Caco-2 (cell line): ENCODE measurements around the gene CYTL1. TPM values are rescaled to one million over a fixed set of nuclear protein-coding genes. Genes with fewer than 3 reads are reported as not detected.

Source experiments
- BruUV-seq: library from RNA; stranded (reverse); fragments of 400-500 nt; replicated peaks from 2 replicates; lab custom pipeline; 2021; lab: Mats Ljungman, UMichigan
- CTCF ChIA-PET: fragments of 300-600 bp; sonication (Branson Sonifier 250); formaldehyde crosslinking; loops from one replicate; lab custom pipeline; 2022; ENCODE audit warnings: antibody characterized with exemption; lab: Charles Lee
- POLR2A ChIA-PET: fragments of 300-600 bp; sonication (Branson Sonifier 250); formaldehyde crosslinking; loops from one replicate; lab custom pipeline; 2022; ENCODE audit warnings: antibody characterized with exemption; lab: Charles Lee
- DNase-seq, 2 experiments: peaks; one replicate each; pipeline versions ENCODE4 v3.0.0 to v3.0.0-alpha.2; 2020 to 2022
- H3K27me3 ChIP-seq: replicated peaks from 2 replicates; pipeline ENCODE4 v1.6.0; 2011; ENCODE audit warnings: low read length; ENCODE audit not compliant: control insufficient read depth, insufficient read depth
- H3K36me3 ChIP-seq: 2 replicates; pipeline ENCODE4 v1.5.1; 2011; ENCODE audit warnings: low read length; ENCODE audit not compliant: control insufficient read depth, insufficient read depth
- H3K4me1 ChIP-seq: fragments of 250-450 bp; sonication (Bioruptor Pico); 2 replicates; pipeline ENCODE4 v1.5.1; 2020; ENCODE audit warnings: mild to moderate bottlenecking
- H3K4me3 ChIP-seq: 2 replicates; pipeline ENCODE4 v1.5.1; 2011; ENCODE audit warnings: low read depth, mild to moderate bottlenecking, control low read depth, low read length
- H3K9me3 ChIP-seq: fragments of 250-450 bp; sonication (Bioruptor Pico); 2 replicates; pipeline ENCODE4 v1.5.1; 2020; ENCODE audit warnings: mild to moderate bottlenecking, moderate library complexity
- H3K27ac Mint-ChIP-seq: one replicate; pipeline ENCODE4 v1.8.0; 2022; ENCODE audit warnings: mixed read lengths; ENCODE audit not compliant: unreplicated experiment
- H3K27me3 Mint-ChIP-seq: one replicate; pipeline ENCODE4 v1.8.0; 2022; ENCODE audit warnings: mixed read lengths; ENCODE audit not compliant: insufficient read depth, unreplicated experiment
- H3K36me3 Mint-ChIP-seq: one replicate; pipeline ENCODE4 v1.8.0; 2022; ENCODE audit warnings: mild to moderate bottlenecking, mixed read lengths; ENCODE audit not compliant: insufficient read depth, unreplicated experiment
- H3K4me1 Mint-ChIP-seq: one replicate; pipeline ENCODE4 v1.8.0; 2022; ENCODE audit warnings: low read depth, mixed read lengths; ENCODE audit not compliant: unreplicated experiment
- H3K4me3 Mint-ChIP-seq: one replicate; pipeline ENCODE4 v1.8.0; 2022; ENCODE audit warnings: mild to moderate bottlenecking, moderate library complexity, mixed read lengths; ENCODE audit not compliant: unreplicated experiment
- H3K9me3 Mint-ChIP-seq: one replicate; pipeline ENCODE4 v1.8.0; 2022; ENCODE audit warnings: mixed read lengths; ENCODE audit not compliant: unreplicated experiment
- intact Hi-C: fragments of 100-400 bp; cut with micrococcal nuclease; formaldehyde crosslinking; loops from one replicate; pipeline ENCODE4 v1.10.0; 2022; ENCODE audit not compliant: unreplicated experiment
- total RNA-seq: library from RNA; stranded (reverse); gene quantifications from 2 replicates; pipeline ENCODE4 v1.2.3, GENCODE V29; 2022
- TF ChIP-seq, protein P1 (sequence below), 2 experiments: fragments of 200-600 bp in 1 of 2; IDR thresholded peaks; 1 replicate in 1 of 2; 2 replicates in 1 of 2; pipeline versions ENCODE4 v1.5.1 to v1.8.0; 2011 to 2022; ENCODE audit warnings: antibody characterized with exemption in 1 of 2, control low read depth in 1 of 2, inconsistent platforms in 1 of 2, low read depth in 1 of 2, low read length in 1 of 2, mild to moderate bottlenecking in 1 of 2, moderate library complexity in 1 of 2; ENCODE audit not compliant: insufficient read depth in 1 of 2, severe bottlenecking in 1 of 2, unreplicated experiment in 1 of 2

Gene CYTL1
- total RNA-seq, 1 experiment from 2014 or later = not detected

DNA sequence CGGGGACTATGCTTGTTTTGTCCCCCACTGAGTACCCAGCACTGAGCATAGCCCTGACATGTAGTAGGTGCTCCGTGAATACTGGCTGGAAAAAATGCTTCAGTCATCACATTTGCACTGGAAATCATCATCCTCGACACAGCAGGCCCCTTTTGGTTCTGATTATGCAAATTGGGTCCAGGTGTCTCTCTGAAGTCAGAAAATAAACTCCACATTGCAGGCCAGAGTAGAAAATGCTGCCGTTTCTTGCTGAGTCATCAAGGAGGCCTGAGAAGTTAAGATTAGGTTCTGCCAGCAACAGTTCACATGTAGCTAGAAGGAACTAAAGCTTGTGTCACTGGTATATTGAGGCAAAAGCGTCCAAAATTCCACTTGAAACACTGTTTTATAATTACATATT lies 17.0 kb upstream of the CYTL1 start:
- H3K4me1 ChIP-seq = 0 out of 2 replicates have a peak, but pooled peaks cover 9% of the 10 kb centered on the region
- H3K36me3 Mint-ChIP-seq = no peaks in the 10 kb centered on the region
- no peak for DNase-seq
- H3K4me3 Mint-ChIP-seq = no peak overlapping the region
- H3K27ac Mint-ChIP-seq = no peak overlapping the region
- no peaks in the 10 kb centered on the region for H3K36me3 ChIP-seq
- POLR2A ChIA-PET = no interaction called here
- H3K9me3 ChIP-seq = no peaks in the 10 kb centered on the region
- no peak overlapping the region for H3K4me3 ChIP-seq
- intact Hi-C loops = no loop called here
- peaks cover 6% of the 10 kb centered on the region for H3K4me1 Mint-ChIP-seq
- H3K27me3 ChIP-seq = no peaks in the 10 kb centered on the region
- no peaks in the 10 kb centered on the region for H3K9me3 Mint-ChIP-seq
- CTCF ChIA-PET = no interaction called here
- TF ChIP-seq, protein P1, sequence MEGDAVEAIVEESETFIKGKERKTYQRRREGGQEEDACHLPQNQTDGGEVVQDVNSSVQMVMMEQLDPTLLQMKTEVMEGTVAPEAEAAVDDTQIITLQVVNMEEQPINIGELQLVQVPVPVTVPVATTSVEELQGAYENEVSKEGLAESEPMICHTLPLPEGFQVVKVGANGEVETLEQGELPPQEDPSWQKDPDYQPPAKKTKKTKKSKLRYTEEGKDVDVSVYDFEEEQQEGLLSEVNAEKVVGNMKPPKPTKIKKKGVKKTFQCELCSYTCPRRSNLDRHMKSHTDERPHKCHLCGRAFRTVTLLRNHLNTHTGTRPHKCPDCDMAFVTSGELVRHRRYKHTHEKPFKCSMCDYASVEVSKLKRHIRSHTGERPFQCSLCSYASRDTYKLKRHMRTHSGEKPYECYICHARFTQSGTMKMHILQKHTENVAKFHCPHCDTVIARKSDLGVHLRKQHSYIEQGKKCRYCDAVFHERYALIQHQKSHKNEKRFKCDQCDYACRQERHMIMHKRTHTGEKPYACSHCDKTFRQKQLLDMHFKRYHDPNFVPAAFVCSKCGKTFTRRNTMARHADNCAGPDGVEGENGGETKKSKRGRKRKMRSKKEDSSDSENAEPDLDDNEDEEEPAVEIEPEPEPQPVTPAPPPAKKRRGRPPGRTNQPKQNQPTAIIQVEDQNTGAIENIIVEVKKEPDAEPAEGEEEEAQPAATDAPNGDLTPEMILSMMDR (IDR thresholded peaks at IDR 0.05; ENCODE audit: insufficient read depth in 1 of 2, low read depth in 1 of 2, low read length in 1 of 2, severe bottlenecking in 1 of 2, unreplicated experiment in 1 of 2) = no peak
- H3K27me3 Mint-ChIP-seq = no peaks in the 10 kb centered on the region
- BruUV-seq = no TSS peak

DNA sequence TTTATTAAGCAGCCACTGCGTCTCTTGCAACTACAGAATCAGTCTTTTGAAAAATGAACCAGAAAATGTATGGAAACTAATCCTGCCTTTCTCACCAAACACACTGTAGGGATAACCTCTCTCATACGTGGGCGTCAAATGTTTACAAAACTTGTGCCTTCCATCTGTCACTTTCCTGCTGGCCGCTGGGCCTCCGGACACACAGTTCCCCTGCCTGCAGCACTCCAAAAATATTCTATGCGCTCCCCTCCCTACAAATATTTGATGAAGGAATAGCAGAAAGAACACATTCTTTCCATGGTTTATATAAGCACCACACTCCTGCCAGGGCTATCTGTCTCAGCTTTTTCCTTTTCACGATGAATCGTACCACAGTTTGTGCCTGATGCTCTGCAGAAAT lies 14.9 kb upstream of the CYTL1 start:
- Mint-ChIP-seq H3K9me3 (no peaks in the 10 kb centered on the region), H3K27ac (no peak overlapping the region), H3K4me1 (peaks cover 9% of the 10 kb centered on the region), H3K36me3 (no peaks in the 10 kb centered on the region), H3K4me3 (no peak overlapping the region), H3K27me3 (no peaks in the 10 kb centered on the region)
- Histone ChIP-seq H3K27me3 (no peaks in the 10 kb centered on the region), H3K4me3 (no peak overlapping the region), H3K4me1 (0 out of 2 replicates have a peak, but pooled peaks cover 9% of the 10 kb centered on the region), H3K36me3 (no peaks in the 10 kb centered on the region), H3K9me3 (no peaks in the 10 kb centered on the region)
- intact Hi-C loops = no loop called here
- TF ChIP-seq, protein P1 (IDR thresholded peaks at IDR 0.05; ENCODE audit: insufficient read depth in 1 of 2, low read depth in 1 of 2, low read length in 1 of 2, severe bottlenecking in 1 of 2, unreplicated experiment in 1 of 2) = no peak
- DNase-seq = no peak
- POLR2A ChIA-PET = no interaction called here
- BruUV-seq = no TSS peak
- CTCF ChIA-PET = no interaction called here

DNA sequence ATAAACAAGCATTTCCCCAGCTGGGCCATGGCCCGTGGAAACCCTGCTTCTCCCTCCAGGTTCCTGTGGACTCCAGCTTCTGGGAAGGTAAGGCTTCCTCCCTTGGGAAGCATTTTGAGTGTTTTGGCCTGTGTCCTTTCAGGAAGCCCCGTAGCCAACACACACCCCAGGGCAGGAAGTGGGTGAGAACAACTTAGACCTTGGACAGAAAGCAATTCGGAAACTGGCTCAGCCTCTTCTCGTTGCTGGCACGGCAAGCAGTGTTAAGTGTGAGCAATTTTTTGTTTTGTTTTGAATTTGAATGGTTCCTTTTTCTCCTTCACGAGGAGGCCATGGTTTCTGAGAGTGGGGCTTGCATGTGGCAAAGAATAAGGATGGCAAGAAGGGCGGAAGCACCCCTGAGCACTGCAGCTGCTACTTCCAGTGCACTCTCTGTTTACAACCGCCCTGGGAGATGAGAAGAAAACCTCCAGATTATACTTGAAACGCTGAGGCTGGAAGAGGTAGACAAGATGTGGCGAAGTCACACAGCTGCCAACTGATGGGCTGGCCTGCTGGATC lies 14.1 kb upstream of the CYTL1 start:
- TF ChIP-seq, protein P1 (IDR thresholded peaks at IDR 0.05; ENCODE audit: insufficient read depth in 1 of 2, low read depth in 1 of 2, low read length in 1 of 2, severe bottlenecking in 1 of 2, unreplicated experiment in 1 of 2) = no peak
- intact Hi-C loops = no loop called here
- H3K4me1 ChIP-seq = 0 out of 2 replicates have a peak, but pooled peaks cover 9% of the 10 kb centered on the region
- Mint-ChIP-seq H3K27ac (no peak overlapping the region), H3K4me3 (no peak overlapping the region), H3K36me3 (no peaks in the 10 kb centered on the region), H3K27me3 (no peaks in the 10 kb centered on the region), H3K4me1 (peaks cover 12% of the 10 kb centered on the region), H3K9me3 (no peaks in the 10 kb centered on the region)
- no peak overlapping the region for H3K4me3 ChIP-seq
- ChIA-PET POLR2A (no interaction called here), CTCF (no interaction called here)
- no peaks in the 10 kb centered on the region for H3K27me3 ChIP-seq
- H3K36me3 ChIP-seq = no peaks in the 10 kb centered on the region
- no TSS peak for BruUV-seq
- DNase-seq = no peak
- no peaks in the 10 kb centered on the region for H3K9me3 ChIP-seq
